Measurements from ENCODE around the gene CIZ1.
"Not testable (repeated sequence)": the region's sequence is repeated elsewhere in the genome, so short reads cannot be mapped to it uniquely, and the experiment has no call there.

Gene CIZ1

GRCh38 chr9:128141604-128142003 lies 49.8 kb downstream of the CIZ1 start:
- DNase-seq (ENCODE audit: low read depth), result no peak
- H3K4me3 ChIP-seq (ENCODE audit: low read depth, low read length), result no peak overlapping the region

GRCh38 chr9:128139621-128140020 lies 51.8 kb downstream of the CIZ1 start:
- no peak overlapping the region for H3K4me3 ChIP-seq (ENCODE audit: low read depth, low read length)
- DNase-seq (ENCODE audit: low read depth), result no peak
- TF ChIP-seq CTCF (IDR thresholded peaks at IDR 0.05; ENCODE audit: insufficient read depth, low read depth, low read length, missing control alignments), result no peak

More at GRCh38 chr9:128141604-128142003, 49.8 kb downstream of the CIZ1 start:
- no peak for TF ChIP-seq CTCF (IDR thresholded peaks at IDR 0.05; ENCODE audit: insufficient read depth, low read depth, low read length, missing control alignments)

GRCh38 chr9:128138001-128138400 lies 53.4 kb downstream of the CIZ1 start:
- no peak for DNase-seq (ENCODE audit: low read depth)
- no peak for TF ChIP-seq CTCF (IDR thresholded peaks at IDR 0.05; ENCODE audit: insufficient read depth, low read depth, low read length, missing control alignments)
- no peak overlapping the region for H3K4me3 ChIP-seq (ENCODE audit: low read depth, low read length)

- no peak for TF ChIP-seq CTCF (IDR thresholded peaks at IDR 0.05; ENCODE audit: insufficient read depth, low read depth, low read length, missing control alignments)
- no peak overlapping the region for H3K4me3 ChIP-seq (ENCODE audit: low read depth, low read length)
- DNase-seq (ENCODE audit: low read depth), result no peak
These were observed 54.3 kb downstream of the CIZ1 start for GRCh38 chr9:128136816-128137793.

GRCh38 chr9:128135561-128135960 lies 55.8 kb downstream of the CIZ1 start:
- DNase-seq (ENCODE audit: low read depth); H3K4me3 ChIP-seq (ENCODE audit: low read depth, low read length): not testable (repeated sequence)

- not testable (repeated sequence) for DNase-seq (ENCODE audit: low read depth); H3K4me3 ChIP-seq (ENCODE audit: low read depth, low read length)
These were observed 59.2 kb downstream of the CIZ1 start for GRCh38 chr9:128132139-128132538.

- H3K4me3 ChIP-seq (ENCODE audit: low read depth, low read length); DNase-seq (ENCODE audit: low read depth): not testable (repeated sequence)
These were observed 60.0 kb downstream of the CIZ1 start for GRCh38 chr9:128131346-128131745.

- not testable (repeated sequence) for H3K4me3 ChIP-seq (ENCODE audit: low read depth, low read length); DNase-seq (ENCODE audit: low read depth)
These were observed 60.7 kb downstream of the CIZ1 start for GRCh38 chr9:128130651-128131050.

- H3K4me3 ChIP-seq (ENCODE audit: low read depth, low read length); DNase-seq (ENCODE audit: low read depth): not testable (repeated sequence)
These were observed 61.3 kb downstream of the CIZ1 start for GRCh38 chr9:128129976-128130590.
